ENCODE results near the gene CCAR1.

- TF ChIP-seq CTCF (IDR thresholded peaks at IDR 0.05 in 4 of 5, conservative IDR thresholded peaks at IDR 0.05 in 1 of 5) = no peak
- no peak for TF ChIP-seq POLR2A (IDR thresholded peaks at IDR 0.05)
Observed at GRCh38 chr10:68804692-68805091, 83.7 kb downstream of the CCAR1 start.

Measured in gastrocnemius medialis (tissue), 4 donors.